ENCODE data around the gene USH2A.

- TF ChIP-seq POLR2AphosphoS5 (IDR thresholded peaks at IDR 0.05) = no peak
- TF ChIP-seq, protein P1, sequence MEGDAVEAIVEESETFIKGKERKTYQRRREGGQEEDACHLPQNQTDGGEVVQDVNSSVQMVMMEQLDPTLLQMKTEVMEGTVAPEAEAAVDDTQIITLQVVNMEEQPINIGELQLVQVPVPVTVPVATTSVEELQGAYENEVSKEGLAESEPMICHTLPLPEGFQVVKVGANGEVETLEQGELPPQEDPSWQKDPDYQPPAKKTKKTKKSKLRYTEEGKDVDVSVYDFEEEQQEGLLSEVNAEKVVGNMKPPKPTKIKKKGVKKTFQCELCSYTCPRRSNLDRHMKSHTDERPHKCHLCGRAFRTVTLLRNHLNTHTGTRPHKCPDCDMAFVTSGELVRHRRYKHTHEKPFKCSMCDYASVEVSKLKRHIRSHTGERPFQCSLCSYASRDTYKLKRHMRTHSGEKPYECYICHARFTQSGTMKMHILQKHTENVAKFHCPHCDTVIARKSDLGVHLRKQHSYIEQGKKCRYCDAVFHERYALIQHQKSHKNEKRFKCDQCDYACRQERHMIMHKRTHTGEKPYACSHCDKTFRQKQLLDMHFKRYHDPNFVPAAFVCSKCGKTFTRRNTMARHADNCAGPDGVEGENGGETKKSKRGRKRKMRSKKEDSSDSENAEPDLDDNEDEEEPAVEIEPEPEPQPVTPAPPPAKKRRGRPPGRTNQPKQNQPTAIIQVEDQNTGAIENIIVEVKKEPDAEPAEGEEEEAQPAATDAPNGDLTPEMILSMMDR (IDR thresholded peaks at IDR 0.05) = no peak
These were observed 299.0 kb downstream of the USH2A start for GRCh38 chr1:216124192-216124781.
